Astrocyte of the hippocampus (primary cell): Measurements from ENCODE around the gene ZNF474.
"Not testable (repeated sequence)": the region's sequence is repeated elsewhere in the genome, so short reads cannot be mapped to it uniquely, and the experiment has no call there.

Source experiments
- DNase-seq: peaks from one replicate; pipeline ENCODE4 v3.0.0; 2011; ENCODE audit warnings: low read depth, low spot score

ZNF474 gene

DNA sequence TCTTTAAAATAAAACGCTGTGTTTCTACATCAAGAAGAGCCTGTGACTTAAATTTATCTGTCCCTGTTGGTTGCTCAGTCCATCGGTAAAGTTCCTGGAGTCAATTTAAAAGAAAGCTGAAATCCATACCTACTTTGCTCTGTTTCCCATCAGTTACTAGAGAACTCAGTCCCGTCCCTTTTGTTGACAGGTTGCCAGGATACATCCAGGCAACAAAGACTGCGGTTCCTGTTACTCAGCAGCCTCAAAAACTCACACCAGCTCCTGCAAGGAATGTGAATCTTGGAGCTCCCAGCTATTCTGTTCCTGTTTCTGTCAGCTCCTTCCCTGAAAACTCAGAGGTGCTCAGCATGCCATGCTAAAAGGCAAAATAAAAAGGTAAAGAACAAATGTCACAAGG lies at the start of gene ZNF474:
Gene ZNF474 (plus strand): TSS at position 241 of the 400 bp plus-strand sequence. CDS start 22,445 bp downstream, outside the sequence.
- peak; percentile 98 for DNase-seq

DNA sequence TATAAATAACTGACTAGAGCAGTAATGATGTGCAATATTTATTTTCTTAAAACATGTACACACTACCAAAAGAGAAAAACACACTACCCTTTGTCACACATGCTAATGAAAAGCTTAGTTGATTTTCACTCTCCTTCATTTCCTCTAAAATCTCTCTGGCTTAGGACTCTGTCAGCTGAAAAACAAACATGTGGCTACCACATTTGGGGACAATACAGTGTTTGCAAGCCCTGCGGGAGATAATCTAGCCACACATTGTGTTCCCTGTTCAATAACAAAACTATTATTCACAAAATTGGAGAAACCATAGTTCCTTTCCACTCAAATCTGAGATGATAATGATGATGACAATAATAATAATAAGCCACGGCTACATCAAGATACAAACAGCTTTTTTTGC lies 47.8 kb upstream of the ZNF474 start:
- no peak for DNase-seq

DNA sequence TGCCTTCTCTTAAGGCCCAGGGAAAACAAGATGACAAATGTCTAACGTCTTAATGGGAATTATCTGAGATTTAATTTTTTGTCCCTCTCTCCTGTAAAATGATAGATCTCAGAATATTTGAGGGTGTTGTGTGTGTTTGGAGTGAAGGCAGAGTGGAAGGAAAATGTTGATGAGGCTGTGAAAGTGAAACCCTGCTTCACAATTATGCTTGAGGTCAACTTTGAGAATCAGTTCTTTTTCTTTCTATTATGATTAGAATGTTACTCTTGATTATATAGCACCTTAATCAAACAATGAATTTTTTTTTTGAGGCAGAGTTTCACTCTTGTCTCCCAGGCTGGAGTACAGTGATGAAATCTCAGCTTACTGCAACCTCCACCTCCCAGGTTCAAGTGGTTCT lies 45.8 kb upstream of the ZNF474 start:
- DNase-seq = no peak

DNA sequence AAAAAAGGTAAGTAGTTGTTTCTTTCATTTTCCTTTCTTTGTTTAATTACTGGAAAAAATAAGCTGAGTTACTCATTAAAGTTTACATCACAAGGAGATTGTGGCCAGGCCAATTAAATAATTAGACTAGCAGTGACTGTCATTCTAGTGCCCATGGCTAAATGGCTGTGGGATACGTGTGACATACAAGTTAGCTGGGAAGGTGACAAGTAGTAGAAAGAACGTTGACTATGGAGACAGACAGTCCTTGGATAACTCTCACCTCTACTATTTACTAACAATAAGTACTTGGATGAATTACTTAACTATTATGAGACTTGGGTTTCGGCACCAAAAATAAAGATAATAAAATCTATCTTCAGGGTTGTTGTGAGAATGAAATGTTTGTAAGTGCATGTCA lies 44.3 kb upstream of the ZNF474 start:
- DNase-seq = no peak

DNA sequence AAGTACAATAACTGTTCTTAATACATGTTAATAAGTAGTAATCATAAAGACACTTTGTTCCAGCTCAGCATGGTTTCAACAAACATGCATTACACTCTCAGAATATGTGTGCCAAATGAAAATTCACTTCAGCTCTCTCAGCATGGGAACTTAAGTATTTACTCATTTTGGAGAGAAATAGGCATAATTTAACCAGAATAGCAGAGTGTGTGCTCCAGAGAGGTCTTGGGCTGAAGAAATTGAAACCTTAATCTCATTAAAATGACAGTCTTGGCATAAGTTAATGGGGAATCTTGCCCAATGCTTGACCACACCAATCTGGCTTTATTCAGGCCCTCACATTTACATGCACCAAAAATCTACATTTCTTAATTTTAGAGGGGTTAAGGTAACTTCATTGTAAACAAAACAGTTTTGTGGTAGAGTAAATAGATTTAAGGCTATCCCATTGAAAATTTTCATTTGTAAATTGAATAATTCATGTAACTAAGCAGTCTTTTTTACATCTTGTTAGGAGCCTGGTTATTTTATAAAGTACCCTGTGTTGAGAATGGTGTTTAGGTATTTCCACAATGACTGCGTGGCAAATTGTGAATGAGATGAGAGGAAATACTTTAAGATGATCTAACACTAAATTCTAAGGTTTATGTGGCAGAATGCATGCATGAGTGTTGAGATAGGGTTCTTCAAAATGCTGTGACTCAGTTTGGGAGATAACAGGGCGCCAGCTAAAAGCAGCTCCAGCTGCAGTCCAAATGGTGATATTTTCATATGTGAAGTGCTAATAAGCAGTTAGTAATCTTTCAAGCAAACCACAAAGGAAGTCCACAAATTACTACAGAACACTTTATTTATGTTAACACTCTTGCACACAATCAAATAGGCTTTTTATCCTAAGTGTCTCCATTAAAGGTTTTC lies 40.0 kb upstream of the ZNF474 start:
- DNase-seq = peak; percentile 80

DNA sequence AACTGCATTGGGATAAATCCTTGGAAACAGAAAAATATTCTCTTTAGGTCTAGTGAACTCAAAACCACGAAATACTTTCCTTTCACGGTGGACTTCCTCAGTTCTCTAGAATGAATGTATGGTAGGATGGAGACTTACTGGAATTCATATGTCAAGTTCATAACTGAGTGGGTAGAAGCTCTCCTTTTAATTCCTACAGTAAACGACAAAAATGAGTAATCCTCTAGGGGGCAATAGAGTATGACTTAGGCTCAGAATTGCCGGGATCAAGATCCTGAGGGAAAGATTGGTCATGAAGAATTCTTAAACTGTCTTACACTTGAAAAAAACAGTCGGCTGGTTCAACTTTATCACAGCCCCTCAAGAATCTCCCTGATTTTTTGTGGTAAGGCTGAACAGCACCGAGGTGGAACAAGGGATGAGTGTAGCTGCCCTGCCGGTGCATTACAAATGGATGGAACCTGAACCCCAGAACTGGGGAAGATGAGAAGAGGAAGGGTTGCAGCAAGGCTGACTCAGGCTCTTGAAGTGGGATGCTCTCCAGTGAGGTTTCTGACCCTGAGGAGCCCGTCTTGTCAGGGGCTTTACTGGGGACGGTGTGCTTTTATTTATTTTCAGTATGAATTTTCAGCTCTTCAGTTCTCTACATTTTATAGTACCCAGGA lies 37.3 kb upstream of the ZNF474 start:
- DNase-seq = peak; percentile 70

GRCh38 chr5:122093415-122094180 lies 35.7 kb upstream of the ZNF474 start:
- DNase-seq = peak; percentile 65

DNA sequence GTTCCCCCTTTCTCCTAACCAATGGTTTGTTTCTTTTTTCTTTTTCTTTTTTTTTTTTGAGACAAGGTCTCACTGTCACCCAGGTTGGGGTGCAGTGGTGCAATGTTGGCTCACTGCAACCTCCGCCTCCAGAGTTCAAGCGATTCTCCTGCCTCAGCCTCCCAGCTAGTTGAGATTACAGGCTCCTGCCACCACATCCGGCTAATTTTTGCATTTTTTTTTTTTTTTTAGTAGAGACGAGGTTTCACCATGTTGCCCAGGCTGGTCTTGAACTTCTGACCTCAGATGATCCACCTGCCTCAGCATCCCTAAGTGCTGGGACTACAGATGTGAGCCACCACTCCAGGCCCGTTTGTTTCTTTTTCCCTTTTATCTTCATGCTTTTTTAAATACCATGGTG lies 35.1 kb upstream of the ZNF474 start:
- not testable (repeated sequence) for DNase-seq

DNA sequence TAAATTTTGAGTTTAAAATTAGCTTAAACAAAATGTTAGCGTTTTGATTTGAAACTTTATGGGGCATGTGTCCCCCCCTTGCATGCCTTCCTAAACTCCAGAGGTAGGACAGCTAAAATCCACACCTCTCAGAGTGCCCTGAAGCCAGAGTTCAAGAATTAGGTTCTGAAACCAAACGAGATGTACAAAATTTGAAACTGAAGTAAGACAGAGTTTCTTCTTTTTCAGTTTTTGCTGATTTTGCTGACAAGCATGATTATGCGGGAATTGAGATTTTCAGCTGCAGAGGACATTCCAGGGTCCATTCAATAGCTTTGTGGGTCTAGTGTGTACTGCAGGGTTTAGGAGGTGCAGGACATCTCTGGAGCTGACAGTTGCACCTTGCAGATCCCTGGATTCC lies 34.2 kb upstream of the ZNF474 start:
- no peak for DNase-seq

DNA sequence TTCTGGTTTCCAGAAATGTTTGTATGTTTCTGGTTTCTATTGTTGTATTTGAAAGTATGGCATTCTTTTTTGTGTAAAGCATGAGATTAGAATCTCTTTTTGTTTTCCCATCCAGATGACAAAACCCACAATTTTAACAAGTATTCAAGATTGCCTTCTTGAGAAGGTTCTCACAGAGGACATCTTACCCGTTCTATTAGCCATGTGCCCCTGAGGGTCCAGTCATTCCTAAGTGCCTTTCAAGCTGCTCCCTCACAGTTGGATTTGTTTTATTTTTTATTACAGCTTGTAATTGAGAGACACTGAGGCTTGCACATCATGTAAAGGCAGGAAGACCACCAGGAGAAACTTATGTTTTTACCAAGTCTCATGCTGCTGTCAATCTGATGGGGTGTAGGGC lies 32.0 kb upstream of the ZNF474 start:
- no peak for DNase-seq

- DNase-seq = peak; percentile 73
Observed at GRCh38 chr5:122099060-122099790, 30.1 kb upstream of the ZNF474 start.

- DNase-seq = peak; percentile 70
Observed at GRCh38 chr5:122101636-122102285, 27.6 kb upstream of the ZNF474 start.

DNA sequence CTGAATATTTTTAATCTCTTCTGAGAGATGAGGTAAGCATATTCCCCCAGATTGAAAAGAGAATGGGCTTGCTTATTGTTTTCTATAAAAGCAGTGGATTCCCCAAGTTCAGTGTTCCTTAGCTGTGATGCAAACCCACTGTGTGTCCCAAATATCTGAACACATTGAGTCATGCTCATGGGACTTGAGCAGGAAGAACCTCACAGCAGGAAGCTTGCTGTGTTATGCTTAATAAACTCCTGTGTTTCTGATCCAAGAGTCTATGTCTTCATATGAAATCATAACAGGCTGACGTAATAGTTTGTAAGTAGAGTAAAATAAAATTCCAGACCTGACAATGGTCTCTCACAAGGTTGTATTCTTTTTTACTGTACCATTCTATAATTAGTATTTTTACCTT lies 26.5 kb upstream of the ZNF474 start:
- peak; percentile 49 for DNase-seq

DNA sequence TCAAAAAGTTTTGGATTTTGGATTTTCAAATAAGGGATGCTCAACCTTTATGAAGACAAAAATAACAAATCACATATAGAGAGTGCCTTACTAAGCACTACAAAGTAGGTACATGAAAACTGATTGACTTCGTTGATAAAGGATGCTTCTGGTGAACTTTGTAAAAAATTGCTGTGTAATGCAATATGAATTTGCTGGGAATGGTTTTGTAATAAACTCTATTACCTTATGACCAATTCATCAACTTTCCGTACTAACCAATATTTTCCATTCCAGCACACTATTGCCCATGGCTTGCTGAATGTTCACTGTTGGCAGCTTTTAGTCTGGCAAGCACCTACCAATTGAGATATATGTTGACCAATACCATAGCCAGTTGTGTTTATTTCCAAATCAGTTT lies 23.4 kb upstream of the ZNF474 start:
- DNase-seq = no peak

- DNase-seq = no peak
Observed at GRCh38 chr5:122107016-122107415, 22.3 kb upstream of the ZNF474 start.

- no peak for DNase-seq
Observed at GRCh38 chr5:122110987-122111386, 18.4 kb upstream of the ZNF474 start.

DNA sequence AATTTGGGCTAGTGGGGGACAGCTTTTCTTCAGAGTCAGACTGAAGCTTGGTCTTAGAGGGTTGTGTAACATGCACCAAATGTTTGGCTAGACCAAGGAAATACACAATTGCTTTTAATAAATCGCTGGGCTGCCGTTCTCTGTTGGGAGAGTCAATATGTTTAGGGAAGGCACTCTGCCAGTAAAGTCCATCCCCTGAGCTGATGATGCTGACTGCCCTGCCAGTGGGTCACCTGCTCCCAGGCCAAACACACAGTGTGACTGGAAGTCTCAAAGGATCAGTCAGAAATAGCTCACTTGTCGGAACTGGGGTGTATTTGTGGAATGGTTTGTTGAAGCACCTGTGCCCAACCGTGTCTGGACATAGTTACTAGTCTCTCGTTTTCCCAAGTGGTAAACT lies 17.9 kb upstream of the ZNF474 start:
- no peak for DNase-seq

- no peak for DNase-seq
Observed at GRCh38 chr5:122112063-122112462, 17.3 kb upstream of the ZNF474 start.

DNA sequence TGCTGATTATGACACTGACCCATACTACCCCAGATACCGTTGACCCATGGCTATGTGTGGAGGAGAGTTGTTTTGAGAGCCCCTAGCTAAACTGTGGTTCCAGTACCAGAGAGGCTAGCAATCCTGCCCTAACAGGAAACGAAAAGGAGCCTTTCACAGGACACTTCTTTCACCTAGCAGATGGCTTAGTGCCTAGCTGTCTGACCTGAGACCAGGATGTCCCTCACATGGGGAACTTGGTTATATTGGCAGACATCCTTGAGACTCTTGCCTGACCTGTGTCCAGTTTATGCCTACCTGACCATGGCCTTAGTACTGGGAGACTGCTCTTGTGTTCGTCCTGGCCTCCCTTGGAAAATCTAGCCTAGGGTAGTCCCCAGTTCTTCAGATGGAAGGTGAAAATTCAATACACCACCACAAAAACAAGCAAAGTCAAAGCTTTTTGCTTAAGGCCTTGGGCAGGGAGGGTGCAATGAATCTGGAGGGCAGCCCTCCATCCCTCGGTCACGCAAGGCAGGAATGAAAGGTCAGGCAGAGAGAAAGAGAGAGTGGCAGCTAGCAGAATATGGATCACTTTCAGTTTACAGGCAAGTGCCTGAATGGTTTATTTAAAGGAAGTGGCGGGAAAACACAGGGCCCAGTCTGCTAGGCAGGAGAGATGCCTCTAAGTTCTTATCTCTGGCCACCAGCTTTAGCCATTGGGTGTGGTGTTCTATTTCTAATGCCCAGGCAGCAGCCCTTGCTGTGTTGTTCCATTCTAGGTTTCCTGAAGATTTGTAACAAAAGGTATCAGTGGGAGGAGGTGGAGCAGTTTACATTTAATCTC lies 16.4 kb upstream of the ZNF474 start:
- no peak for DNase-seq

- no peak for DNase-seq
Observed at GRCh38 chr5:122114501-122114900, 14.8 kb upstream of the ZNF474 start.
